ENCODE data around the gene SPATA13.

The SPATA13 gene

DNA sequence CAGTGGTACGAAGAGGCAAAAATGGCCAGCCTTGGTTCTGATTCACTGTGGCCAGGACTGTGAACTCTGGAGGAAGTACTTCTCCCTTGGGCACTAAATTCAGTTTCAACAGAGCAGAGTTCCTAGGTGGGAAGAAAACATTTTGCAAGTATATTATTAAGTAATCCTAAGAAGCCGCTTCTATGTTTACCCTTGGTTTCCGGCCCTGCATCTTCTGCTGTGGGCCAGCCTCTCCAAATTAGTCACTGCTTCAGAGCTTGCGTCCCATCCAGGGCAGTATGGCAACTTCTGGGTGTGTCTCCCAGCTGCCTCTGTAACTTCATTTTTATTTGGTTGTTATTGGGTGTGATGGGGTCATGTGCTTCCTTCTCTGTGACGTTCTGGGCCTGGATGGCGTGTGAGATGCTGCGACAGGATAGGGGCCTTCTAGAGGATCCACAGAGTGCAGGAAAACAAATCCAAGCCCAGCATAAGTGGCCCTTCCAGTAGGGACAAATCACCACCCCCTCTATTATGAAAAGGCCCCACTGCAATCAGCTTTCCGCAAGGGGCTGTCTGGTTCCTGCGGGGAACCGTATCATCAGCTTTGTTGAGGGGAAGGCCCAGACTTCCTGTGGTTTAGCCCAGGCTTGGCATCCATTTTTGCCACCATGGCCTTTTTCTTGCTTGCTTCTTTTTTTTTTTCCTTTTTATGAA lies 93.8 kb downstream of the SPATA13 start:
- no peaks in the 10 kb centered on the region for H3K36me3 ChIP-seq
- peak overlapping the region; percentile 92 for H3K27ac ChIP-seq
- H3K9me3 ChIP-seq = no peaks in the 10 kb centered on the region
- H3K27me3 ChIP-seq = no peaks in the 10 kb centered on the region
- peak overlapping the region; percentile 49 to 53 for H3K4me3 ChIP-seq (ENCODE audit: low read depth in 1 of 2, low read length in 1 of 2)
- TF ChIP-seq CTCF (IDR thresholded peaks at IDR 0.05) = no peak
- H3K4me1 ChIP-seq (ENCODE audit: control insufficient read depth in 1 of 2, insufficient read depth in 1 of 2, low read depth in 1 of 2, low read length in 1 of 2) = peaks cover 62 to 64% of the 10 kb centered on the region in 2 experiments

- no peaks in the 10 kb centered on the region for H3K9me3 ChIP-seq
- H3K36me3 ChIP-seq = no peaks in the 10 kb centered on the region
- no peak overlapping the region for H3K4me3 ChIP-seq (ENCODE audit: low read depth in 1 of 2, low read length in 1 of 2)
- no peaks in the 10 kb centered on the region for H3K27me3 ChIP-seq
- H3K4me1 ChIP-seq (ENCODE audit: control insufficient read depth in 1 of 2, insufficient read depth in 1 of 2, low read depth in 1 of 2, low read length in 1 of 2) = peaks cover 30 to 33% of the 10 kb centered on the region in 2 experiments
- TF ChIP-seq CTCF (IDR thresholded peaks at IDR 0.05) = no peak
- H3K27ac ChIP-seq = no peak overlapping the region
Observed at GRCh38 chr13:24257497-24257896, 97.0 kb downstream of the SPATA13 start.

DNA sequence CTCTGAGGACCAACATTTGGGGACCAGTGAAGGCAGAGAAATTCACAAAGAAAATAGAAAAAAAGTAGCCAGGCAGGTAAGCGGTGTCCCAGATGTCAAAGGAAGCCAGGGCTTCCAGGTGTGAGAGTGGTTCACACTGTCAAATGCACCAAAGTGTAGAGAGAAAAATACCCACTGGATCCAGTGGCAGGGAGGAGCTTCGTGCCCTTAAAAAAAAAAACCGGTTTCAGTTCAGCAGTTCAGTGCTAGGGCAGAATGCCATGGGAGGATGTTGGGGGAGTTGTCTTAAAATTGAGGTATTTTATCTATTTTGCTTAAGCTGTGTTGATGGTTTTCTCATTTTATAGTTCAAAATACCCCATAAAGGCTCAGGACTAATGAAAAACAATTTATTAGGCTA lies 101.0 kb downstream of the SPATA13 start:
- no peaks in the 10 kb centered on the region for H3K27me3 ChIP-seq
- TF ChIP-seq CTCF (IDR thresholded peaks at IDR 0.05) = no peak
- no peaks in the 10 kb centered on the region for H3K4me1 ChIP-seq (ENCODE audit: control insufficient read depth in 1 of 2, insufficient read depth in 1 of 2, low read depth in 1 of 2, low read length in 1 of 2)
- H3K27ac ChIP-seq = no peak overlapping the region
- no peak overlapping the region for H3K4me3 ChIP-seq (ENCODE audit: low read depth in 1 of 2, low read length in 1 of 2)
- no peaks in the 10 kb centered on the region for H3K36me3 ChIP-seq
- H3K9me3 ChIP-seq = no peaks in the 10 kb centered on the region

GRCh38 chr13:24263632-24264031 lies 103.1 kb downstream of the SPATA13 start:
- Histone ChIP-seq H3K4me3 (ENCODE audit: low read depth in 1 of 2, low read length in 1 of 2) (no peak overlapping the region), H3K27me3 (no peaks in the 10 kb centered on the region), H3K9me3 (no peaks in the 10 kb centered on the region), H3K27ac (no peak overlapping the region), H3K4me1 (ENCODE audit: control insufficient read depth in 1 of 2, insufficient read depth in 1 of 2, low read depth in 1 of 2, low read length in 1 of 2) (peaks cover 14 to 16% of the 10 kb centered on the region in 2 experiments), H3K36me3 (no peaks in the 10 kb centered on the region)
- TF ChIP-seq CTCF (IDR thresholded peaks at IDR 0.05) = no peak

DNA sequence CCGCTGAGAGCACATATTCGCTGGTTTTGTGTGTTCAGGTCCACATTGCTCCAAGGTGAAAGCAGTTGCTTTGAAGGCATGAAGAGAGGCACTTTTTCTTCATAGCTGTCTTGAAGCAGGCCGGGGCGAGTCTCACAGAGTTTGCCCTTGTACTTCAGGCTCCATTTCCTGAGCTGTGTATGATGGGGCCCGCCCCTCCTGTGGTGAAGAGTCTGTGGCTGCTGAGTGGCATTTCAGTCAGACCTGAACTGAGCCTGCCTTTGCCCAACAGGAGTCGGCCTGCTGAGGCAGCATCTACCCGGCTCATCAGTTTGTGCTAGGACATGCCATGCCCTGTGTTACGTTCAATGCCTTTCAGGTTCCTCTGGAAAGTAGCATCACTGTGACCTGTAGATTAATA lies 104.5 kb downstream of the SPATA13 start:
- Histone ChIP-seq H3K4me3 (ENCODE audit: low read depth in 1 of 2, low read length in 1 of 2) (no peak overlapping the region), H3K27me3 (no peaks in the 10 kb centered on the region), H3K36me3 (no peaks in the 10 kb centered on the region), H3K9me3 (no peaks in the 10 kb centered on the region), H3K27ac (no peak overlapping the region), H3K4me1 (ENCODE audit: control insufficient read depth in 1 of 2, insufficient read depth in 1 of 2, low read depth in 1 of 2, low read length in 1 of 2) (peaks cover 20 to 22% of the 10 kb centered on the region in 2 experiments)
- no peak for TF ChIP-seq CTCF (IDR thresholded peaks at IDR 0.05)

All from neutrophil (primary cell).